Measurements from ENCODE around the gene HCAR1.
"Not testable (repeated sequence)": the region's sequence is repeated elsewhere in the genome, so short reads cannot be mapped to it uniquely, and the experiment has no call there.

Gene HCAR1

GRCh38 chr12:122730215-122731014, at the start of gene HCAR1:
TSS of gene HCAR1 (minus strand) at chr12:122730844. CDS start at chr12:122730339, 505 bp downstream.
- DNase-seq: peak; percentile 72 to 76

DNA sequence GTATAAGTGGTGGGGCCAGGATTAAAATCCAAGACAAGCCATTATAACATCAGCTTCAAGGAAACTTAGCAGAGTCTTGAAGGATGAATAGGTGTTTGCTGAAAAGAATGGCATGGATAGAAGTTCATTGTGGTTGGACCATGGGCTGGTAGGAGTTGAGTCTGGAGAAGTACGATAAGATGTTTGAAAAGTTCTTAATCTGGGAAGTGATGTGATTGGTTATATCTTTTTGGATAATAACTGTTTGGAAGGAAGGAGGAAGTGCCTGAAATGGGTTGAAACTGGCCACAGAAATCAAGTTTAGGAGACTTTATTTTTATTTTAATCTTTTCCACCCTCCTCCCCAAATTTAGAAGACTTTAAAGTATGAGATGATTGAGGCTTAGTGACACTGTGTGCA, 26.9 kb upstream of the HCAR1 start:
- DNase-seq: no peak

- DNase-seq: no peak
Observed at GRCh38 chr12:122754790-122755189, 24.1 kb upstream of the HCAR1 start.

DNA sequence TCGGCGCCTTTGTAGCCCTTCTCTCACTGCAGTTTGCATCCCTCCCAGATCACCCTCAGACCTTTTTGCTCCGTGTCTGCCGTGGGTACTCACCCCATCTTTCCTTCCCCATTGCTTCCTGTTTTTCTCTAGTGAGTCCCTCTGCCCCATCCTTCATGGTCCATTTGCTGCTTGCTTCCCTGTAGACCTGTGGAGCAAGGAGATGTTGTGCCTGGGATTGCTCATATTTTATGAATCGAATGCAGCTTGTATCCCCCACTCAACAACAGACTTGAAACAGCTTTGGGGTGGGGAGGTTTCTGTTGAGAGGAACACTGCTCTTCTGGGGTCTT, 22.6 kb upstream of the HCAR1 start:
- no peak for DNase-seq

- DNase-seq: peak; percentile 100
Observed at GRCh38 chr12:122752464-122753318, 22.0 kb upstream of the HCAR1 start, which contains the start of gene DENR. TSS of gene DENR (plus strand) at chr12:122752824. CDS start at chr12:122753702, 878 bp downstream.

- DNase-seq: not testable (repeated sequence)
Observed at GRCh38 chr12:122750781-122751515, 20.3 kb upstream of the HCAR1 start.

GRCh38 chr12:122749569-122750332, 19.1 kb upstream of the HCAR1 start:
- DNase-seq: no peak

DNA sequence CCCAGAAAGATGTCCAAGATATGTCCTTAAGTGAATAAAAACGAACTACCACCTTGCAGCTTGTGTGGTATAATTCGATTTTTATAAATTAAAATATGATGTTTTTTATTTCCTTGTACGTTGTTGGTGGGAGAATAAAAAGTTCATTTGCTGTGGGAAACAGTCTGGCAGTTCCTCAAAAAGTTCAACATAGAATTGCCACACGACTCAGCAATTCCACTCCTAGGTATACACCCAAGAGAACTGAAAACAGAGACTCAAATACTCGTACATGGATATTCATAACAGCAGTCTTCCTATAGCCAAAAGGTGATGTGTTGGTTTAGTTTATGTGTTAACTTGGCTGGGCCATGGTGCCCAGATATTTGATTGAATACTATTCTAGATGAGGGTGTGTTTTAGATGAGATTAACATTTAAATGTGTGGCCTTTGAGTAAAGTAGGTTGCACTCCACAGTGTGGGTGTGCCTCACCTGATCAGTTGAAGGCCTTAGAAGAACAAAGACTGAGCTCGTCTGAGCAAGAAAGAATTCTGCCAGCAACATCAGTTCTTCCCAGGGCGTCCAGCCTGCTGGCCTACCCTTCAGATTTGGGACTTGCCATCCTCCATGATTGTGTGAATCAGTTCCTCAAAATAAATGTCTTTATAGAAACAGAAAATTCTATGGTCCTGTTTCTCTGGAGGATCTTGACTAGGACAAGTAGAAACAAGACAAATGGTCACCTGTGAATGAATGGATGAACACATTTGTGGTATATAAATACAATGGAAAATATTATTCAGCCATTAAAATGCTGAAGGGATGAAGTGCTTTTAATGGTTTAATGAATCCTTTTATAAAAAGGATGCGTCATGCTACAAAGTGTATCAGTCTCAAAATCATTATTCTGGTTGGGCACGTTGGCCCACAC, 16.8 kb upstream of the HCAR1 start:
- DNase-seq: no peak

- DNase-seq: no peak
Observed at GRCh38 chr12:122743895-122744525, 13.4 kb upstream of the HCAR1 start.

DNA sequence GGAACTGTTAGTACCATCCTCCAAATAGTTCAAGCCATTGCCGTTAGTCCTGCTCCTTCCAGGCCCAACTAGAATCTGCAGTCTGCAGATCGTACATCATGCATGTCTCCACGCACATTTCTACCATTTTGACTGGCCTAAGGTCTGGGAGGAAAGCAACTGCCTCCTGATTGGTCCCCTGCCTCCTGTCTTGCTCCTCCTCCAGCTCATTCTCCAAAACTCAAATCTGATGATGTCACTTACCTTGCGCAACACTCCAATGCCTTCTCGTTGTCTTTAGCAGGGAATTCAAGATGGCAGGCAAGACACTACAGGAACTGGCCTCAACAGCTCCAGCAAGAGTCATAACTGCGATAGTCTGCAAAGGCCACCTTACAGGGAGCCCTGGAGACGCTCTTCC, 9.7 kb upstream of the HCAR1 start:
- no peak for DNase-seq

GRCh38 chr12:122738571-122738970, 7.9 kb upstream of the HCAR1 start:
- DNase-seq: no peak

DNA sequence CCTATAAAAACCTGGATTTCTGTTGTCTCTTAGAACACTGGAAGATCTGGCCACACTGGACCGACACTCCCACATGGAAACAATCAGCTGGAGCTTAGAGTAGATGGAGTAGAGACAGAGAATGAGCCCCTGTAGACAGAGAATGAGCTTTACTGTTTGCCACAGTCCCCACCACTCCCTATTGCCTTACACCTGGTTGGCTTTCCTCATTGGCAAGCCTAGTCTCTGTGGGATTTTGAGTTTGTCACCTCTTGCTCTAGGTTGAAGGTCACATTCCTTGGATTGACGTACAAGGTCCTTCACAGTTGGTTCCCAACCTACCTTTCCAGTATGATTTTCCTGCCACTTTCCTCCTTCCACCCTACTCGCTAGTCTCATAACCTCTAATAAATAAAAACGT, 2.0 kb upstream of the HCAR1 start:
- no peak for DNase-seq

GRCh38 chr12:122732170-122732569, 1.5 kb upstream of the HCAR1 start:
- DNase-seq: peak in 1 of 2 experiments; percentile 44

DNA sequence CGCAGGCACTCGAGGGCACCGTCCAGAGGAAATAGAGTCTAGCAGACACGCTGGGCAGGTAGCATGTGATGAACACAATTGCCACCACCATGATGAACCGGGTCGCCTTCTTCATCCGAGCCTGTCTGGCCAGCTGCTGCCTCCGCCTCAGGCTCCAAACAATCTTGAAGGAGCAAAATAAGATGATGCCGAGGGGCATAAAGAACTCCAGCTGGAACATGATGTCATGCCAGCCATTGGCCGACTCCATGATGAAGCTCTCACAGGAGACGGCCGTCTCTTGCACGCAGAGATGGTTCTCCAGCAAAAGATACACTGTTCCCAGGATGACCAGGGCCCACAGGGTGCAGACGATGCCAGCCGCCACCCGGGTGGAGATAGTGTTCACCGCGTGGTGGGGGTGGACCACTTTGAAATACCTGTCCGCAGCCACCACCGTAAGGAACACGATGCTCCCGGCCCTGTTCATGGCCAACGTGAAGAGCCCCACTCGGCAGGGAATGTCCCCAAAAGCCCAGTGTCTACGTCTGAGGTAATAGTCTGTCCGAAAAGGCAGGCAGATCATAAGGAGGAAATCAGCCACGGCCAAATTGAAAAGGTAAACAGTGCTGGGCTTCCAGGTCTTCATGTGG, 945 bp downstream of the HCAR1 start:
- DNase-seq: no peak

DNA sequence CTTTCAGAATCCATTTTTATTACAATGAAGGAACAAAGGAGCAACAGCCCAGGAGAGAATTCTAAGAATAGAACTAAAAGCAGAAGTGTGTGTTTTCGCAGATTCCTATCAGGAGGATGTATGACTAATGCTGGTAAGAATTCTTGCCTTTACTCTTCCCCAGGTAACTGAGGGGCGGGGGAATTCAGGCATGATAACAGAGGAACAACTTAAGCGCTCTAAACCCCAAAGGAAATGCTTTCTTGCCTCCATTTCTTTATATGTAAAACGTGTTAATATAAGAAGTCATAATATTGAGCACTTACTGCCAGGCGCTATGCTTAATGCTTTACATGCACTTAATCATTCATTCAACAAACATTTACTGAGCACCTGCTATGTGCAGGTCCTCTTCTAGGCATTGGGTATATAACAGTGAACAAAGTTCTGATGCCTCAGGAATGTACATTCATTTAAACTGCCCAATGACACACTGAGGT, 4.5 kb downstream of the HCAR1 start:
- peak in 1 of 2 experiments; percentile 40 for DNase-seq

GRCh38 chr12:122725452-122726079, 5.1 kb downstream of the HCAR1 start:
- no peak for DNase-seq

- DNase-seq: no peak
Observed at GRCh38 chr12:122724641-122725243, 5.9 kb downstream of the HCAR1 start.

DNA sequence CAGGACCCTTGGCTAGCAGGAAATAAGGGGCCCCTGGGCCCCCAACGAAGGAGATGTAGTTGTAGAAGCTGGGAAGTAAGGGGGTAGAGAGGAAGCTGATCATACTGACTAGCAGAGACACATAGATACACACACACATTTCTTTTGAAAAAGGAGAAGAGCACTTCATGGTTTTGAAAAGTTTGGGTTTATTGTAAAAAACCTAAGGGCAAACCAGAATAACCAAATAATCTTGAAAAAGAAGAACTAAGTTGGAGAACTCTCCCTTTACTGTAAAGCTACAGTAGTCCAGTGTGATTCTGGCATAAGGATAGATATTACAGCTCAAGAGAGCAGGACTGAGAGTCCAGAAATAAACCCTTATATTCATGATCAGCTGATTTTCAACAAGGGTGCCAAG, 8.3 kb downstream of the HCAR1 start:
- no peak for DNase-seq

DNA sequence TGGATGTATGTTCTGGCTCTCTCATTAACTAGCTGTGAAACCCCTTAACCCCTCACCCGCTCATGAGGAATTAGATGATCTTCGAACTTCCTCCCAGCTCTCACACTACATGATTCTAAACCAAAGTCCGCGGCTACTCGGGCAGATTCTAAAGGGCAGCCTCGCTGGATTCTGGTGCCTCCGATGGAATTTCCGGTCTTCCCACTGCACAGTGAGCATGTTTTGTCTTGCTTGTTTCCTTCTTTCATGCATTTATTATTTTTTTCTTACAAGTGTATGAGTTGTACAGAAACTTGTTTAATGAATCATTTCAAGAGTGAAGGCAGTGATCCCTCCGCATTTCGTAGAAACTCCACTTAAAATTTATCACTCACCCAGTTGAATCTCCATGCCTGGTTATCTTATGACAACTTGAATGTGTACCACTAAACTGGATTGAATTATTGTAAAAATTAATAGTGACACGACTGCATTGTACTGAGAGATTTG, 9.5 kb downstream of the HCAR1 start:
- DNase-seq: peak; percentile 37 to 42
